ENCODE measurements around the gene DLEU7.

- TF ChIP-seq POLR2A (IDR thresholded peaks at IDR 0.05), result no peak
- no peak for TF ChIP-seq CTCF (IDR thresholded peaks at IDR 0.05)
These were observed 45.8 kb upstream of the DLEU7 start for GRCh38 chr13:50889317-50889716.

Data from testis (tissue), 2 donors.